Gastrocnemius medialis (tissue), 4 donors: ENCODE data around the gene GPR153.

Source experiments
- POLR2A ChIP-seq, 2 donors: fragments of 450-650 bp; IDR thresholded peaks; one replicate each; pipeline ENCODE4 v1.6.1; 2017; ENCODE audit warnings: antibody characterized with exemption in 2 of 2, mild to moderate bottlenecking in 2 of 2, moderate library complexity in 2 of 2
- TF ChIP-seq, protein P1 (sequence below), 5 experiments: fragments of 450-650 bp in 3 of 5; fragments of 200-600 bp in 2 of 5; sonication (generic) in 2 of 5; IDR thresholded peaks in 4 of 5; conservative IDR thresholded peaks in 1 of 5; 1 replicate in 4 of 5; 2 replicates in 1 of 5; pipeline ENCODE4 v1.5.1; 2016 to 2019; ENCODE audit warnings: antibody characterized with exemption in 5 of 5, mild to moderate bottlenecking in 3 of 5, moderate library complexity in 3 of 5

DNA sequence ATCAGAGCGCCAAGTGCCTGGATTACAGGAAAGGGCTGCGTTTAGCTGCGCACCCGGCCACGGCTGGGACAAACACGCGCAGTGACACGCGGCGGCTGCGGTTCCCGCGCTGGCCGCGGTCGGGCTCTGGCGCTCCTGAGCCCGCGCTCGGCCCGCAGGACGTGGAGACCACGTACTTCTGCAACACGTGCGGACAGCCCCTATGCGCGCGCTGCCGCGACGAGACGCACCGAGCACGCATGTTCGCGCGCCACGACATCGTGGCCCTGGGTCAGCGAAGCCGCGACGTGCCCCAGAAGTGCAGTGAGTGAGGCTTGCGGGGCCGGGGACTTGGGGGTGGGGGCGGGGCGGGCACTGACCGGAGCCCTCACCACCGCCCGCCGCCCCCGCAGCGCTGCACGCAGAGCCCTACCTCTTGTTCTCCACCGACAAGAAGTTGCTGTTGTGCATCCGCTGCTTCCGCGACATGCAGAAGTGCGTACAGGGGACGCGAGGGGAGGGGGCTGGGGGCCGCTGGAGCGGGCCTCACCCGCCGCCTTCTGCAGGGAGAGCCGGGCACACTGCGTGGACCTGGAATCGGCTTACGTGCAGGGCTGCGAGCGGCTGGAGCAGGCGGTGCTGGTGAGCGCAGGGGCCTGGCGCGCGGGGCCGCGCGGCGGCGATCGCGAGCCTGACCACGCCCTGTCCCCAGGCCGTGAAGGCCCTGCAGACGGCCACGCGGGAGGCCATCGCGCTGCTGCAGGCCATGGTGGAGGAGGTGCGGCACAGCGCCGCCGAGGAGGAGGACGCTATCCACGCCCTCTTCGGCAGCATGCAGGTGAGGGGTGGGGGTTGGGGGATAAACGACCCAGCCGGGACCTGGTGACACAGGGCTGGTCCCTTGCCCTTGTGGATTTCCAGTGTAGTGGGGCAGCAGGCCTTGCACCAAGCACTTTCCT, 51.9 kb downstream of the GPR153 start:
- TF ChIP-seq, protein P1, sequence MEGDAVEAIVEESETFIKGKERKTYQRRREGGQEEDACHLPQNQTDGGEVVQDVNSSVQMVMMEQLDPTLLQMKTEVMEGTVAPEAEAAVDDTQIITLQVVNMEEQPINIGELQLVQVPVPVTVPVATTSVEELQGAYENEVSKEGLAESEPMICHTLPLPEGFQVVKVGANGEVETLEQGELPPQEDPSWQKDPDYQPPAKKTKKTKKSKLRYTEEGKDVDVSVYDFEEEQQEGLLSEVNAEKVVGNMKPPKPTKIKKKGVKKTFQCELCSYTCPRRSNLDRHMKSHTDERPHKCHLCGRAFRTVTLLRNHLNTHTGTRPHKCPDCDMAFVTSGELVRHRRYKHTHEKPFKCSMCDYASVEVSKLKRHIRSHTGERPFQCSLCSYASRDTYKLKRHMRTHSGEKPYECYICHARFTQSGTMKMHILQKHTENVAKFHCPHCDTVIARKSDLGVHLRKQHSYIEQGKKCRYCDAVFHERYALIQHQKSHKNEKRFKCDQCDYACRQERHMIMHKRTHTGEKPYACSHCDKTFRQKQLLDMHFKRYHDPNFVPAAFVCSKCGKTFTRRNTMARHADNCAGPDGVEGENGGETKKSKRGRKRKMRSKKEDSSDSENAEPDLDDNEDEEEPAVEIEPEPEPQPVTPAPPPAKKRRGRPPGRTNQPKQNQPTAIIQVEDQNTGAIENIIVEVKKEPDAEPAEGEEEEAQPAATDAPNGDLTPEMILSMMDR (IDR thresholded peaks at IDR 0.05 in 4 of 5, conservative IDR thresholded peaks at IDR 0.05 in 1 of 5): peak in 4 of 5 experiments; percentile 52 to 72 (median 59)
- TF ChIP-seq POLR2A (IDR thresholded peaks at IDR 0.05): no peak
